DND-41 (cell line): ENCODE measurements around the gene DDX31.

Source experiments
- ATAC-seq: fragments of 200-7000 bp; cut with Tn5 transposase; 3 replicates; pipeline ENCODE4 v1.9.1; 2021; ENCODE audit warnings: low read depth; ENCODE audit not compliant: insufficient read depth
- DNase-seq: peaks from one replicate; pipeline ENCODE4 v3.0.0-alpha.2; 2020
- H2AFZ ChIP-seq: 2 replicates; pipeline ENCODE4 v1.6.0; 2012; ENCODE audit warnings: low read depth, low read length
- H3K27ac ChIP-seq: 2 replicates; pipeline ENCODE4 v1.5.1; 2012; ENCODE audit warnings: low read length, inconsistent platforms
- H3K27me3 ChIP-seq: fragments of 200-600 bp; sonication (generic); 2 replicates; pipeline ENCODE4 v1.6.0; 2012; ENCODE audit warnings: low read length, mild to moderate bottlenecking, inconsistent platforms; ENCODE audit not compliant: insufficient read depth, poor library complexity
- H3K36me3 ChIP-seq: 2 replicates; pipeline ENCODE4 v1.5.1; 2012; ENCODE audit warnings: low read length, inconsistent platforms; ENCODE audit not compliant: insufficient read depth
- H3K4me1 ChIP-seq: 2 replicates; pipeline ENCODE4 v1.5.1; 2012; ENCODE audit warnings: mild to moderate bottlenecking, low read length; ENCODE audit not compliant: insufficient read depth
- H3K4me2 ChIP-seq: 2 replicates; pipeline ENCODE4 v1.6.0; 2012; ENCODE audit warnings: mild to moderate bottlenecking, moderate library complexity, low read length, inconsistent platforms; ENCODE audit not compliant: insufficient read depth
- H3K4me3 ChIP-seq, 2 experiments: fragments of 200-600 bp in 1 of 2; shearing (Covaris generic) in 1 of 2; 2 replicates each; pipeline ENCODE4 v1.5.1; 2012 to 2016; ENCODE audit warnings: inconsistent platforms in 2 of 2, low read length in 2 of 2, mild to moderate bottlenecking in 2 of 2, low read depth in 1 of 2, moderate library complexity in 1 of 2
- H3K79me2 ChIP-seq: 2 replicates; pipeline ENCODE4 v1.6.0; 2012; ENCODE audit warnings: low read length, inconsistent platforms; ENCODE audit not compliant: insufficient read depth
- H3K9ac ChIP-seq: 2 replicates; pipeline ENCODE4 v1.6.0; 2012; ENCODE audit warnings: low read depth, mild to moderate bottlenecking, inconsistent platforms, low read length, moderate library complexity
- H3K9me3 ChIP-seq: 2 replicates; pipeline ENCODE4 v1.5.1; 2012; ENCODE audit warnings: low read length, moderate library complexity, mild to moderate bottlenecking, inconsistent platforms; ENCODE audit not compliant: insufficient read depth, severe bottlenecking
- H4K20me1 ChIP-seq: 2 replicates; pipeline ENCODE4 v1.6.0; 2012; ENCODE audit warnings: low read length; ENCODE audit not compliant: insufficient read depth
- EZH2 ChIP-seq: IDR thresholded peaks from 3 replicates; pipeline ENCODE4 v1.6.1; 2012; ENCODE audit warnings: borderline replicate concordance, low read depth, mild to moderate bottlenecking, moderate library complexity, low read length, inconsistent platforms; ENCODE audit not compliant: severe bottlenecking
- TF ChIP-seq, protein P1 (sequence below): IDR thresholded peaks from 2 replicates; pipeline ENCODE4 v1.5.1; 2012; ENCODE audit warnings: borderline replicate concordance, low read length, moderate library complexity, mild to moderate bottlenecking; ENCODE audit not compliant: poor library complexity, severe bottlenecking; ENCODE audit errors: extremely low read depth

DDX31 gene

DNA sequence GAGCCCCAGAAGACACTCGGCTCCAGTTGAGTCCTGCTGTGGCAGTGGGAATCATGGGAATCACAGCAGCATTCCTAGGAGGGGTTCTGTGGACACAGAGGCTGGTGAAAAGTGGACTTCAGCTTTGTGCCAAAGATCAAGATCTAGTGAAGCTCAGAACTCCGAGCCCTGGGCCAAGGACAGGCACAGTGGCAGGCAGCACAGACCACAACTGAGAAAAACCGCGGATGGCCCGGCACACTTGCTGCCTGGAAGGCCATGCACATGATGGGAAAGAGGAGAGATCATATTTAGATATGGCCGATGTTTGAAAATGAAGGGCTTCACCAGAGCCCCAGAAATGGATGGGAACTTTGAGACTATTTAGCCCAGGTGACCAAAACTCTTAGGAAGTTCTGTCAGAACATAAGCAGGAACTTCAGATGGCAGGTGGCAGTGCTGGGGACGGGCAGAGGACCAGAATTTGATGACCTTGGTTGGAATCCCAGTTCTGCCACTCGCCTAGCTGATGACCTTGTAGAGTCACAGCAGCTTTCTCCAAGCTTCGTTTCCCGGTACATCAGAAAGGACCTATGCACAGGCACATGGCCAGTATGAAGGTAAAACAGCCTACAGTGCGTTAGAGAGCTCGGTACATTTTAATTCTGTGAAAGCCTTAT is 69.3 kb downstream of the DDX31 start:
- H3K4me1 ChIP-seq = no peaks in the 10 kb centered on the region
- no peak for ATAC-seq
- no peak for DNase-seq
- no peak overlapping the region for H3K4me2 ChIP-seq
- H3K27ac ChIP-seq = no peak overlapping the region
- H4K20me1 ChIP-seq = peaks cover 18% of the 10 kb centered on the region
- H3K36me3 ChIP-seq = peaks cover 70% of the 10 kb centered on the region
- no peaks in the 10 kb centered on the region for H3K79me2 ChIP-seq
- H3K9ac ChIP-seq = no peak overlapping the region
- TF ChIP-seq, protein P1, sequence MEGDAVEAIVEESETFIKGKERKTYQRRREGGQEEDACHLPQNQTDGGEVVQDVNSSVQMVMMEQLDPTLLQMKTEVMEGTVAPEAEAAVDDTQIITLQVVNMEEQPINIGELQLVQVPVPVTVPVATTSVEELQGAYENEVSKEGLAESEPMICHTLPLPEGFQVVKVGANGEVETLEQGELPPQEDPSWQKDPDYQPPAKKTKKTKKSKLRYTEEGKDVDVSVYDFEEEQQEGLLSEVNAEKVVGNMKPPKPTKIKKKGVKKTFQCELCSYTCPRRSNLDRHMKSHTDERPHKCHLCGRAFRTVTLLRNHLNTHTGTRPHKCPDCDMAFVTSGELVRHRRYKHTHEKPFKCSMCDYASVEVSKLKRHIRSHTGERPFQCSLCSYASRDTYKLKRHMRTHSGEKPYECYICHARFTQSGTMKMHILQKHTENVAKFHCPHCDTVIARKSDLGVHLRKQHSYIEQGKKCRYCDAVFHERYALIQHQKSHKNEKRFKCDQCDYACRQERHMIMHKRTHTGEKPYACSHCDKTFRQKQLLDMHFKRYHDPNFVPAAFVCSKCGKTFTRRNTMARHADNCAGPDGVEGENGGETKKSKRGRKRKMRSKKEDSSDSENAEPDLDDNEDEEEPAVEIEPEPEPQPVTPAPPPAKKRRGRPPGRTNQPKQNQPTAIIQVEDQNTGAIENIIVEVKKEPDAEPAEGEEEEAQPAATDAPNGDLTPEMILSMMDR = no peak
- no peak for TF ChIP-seq EZH2
- H3K9me3 ChIP-seq = no peaks in the 10 kb centered on the region
- no peak overlapping the region for H3K4me3 ChIP-seq
- no peaks in the 10 kb centered on the region for H3K27me3 ChIP-seq
- no peak overlapping the region for H2AFZ ChIP-seq

DNA sequence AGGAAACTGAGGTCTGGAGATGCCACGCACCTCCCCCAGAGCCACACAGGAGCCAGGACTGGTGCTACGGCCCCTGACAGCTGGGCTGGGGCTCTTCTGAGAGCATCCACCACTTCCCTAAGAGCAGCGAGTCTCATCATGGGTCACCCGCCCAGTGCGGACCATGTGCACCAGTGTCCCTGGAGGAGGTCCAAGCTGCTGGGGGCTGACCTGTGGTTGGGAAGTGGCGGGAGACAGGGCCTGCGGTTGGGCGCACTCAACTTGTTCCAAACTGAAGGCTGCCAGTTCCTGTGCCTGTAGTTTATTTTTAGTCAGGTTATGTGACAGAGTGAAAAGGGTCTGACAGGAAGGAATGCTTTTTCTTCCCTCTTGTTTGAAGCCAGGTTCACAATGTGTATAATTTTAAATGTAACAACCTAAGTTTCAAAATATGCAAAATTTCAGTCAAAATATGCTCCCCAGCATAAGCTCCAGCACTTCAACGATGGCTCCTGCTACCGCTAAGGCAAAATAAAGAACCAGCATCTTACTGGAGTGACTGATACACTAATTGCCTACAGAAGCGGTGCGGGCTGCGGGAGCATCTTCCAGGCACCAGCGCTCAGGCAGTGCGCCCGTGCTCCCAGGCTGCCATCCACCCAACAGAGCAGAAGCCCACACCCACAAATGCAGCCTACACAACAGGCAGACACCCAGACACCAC is 72.6 kb downstream of the DDX31 start:
- H3K36me3 ChIP-seq = peaks cover 61% of the 10 kb centered on the region
- no peak for DNase-seq

DNA sequence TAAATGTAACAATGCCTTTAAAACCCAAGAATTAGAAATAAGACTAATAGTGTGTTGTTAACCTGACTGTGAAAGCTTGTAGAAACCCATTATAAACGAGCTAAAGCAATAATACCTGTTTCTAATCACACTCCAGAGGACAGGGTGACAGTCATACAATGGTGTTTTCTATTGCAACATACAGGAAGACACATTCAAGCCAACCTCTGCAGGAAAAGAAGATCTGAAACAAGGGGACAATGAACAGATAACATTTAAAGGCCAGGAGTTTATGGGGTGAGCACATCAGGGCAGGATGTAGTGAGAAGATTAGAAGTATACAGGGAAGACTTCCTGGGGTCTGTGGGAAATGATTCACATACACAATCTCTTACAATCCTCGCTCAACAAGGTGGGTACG is 73.6 kb downstream of the DDX31 start:
- H4K20me1 ChIP-seq = peaks cover 13% of the 10 kb centered on the region; the same call in 1 of the 2 replicates
- TF ChIP-seq EZH2 = no peak
- TF ChIP-seq, protein P1 = no peak
- peaks cover 57% of the 10 kb centered on the region for H3K36me3 ChIP-seq

More for the DNA sequence above, 72.6 kb downstream of the DDX31 start:
- Histone ChIP-seq H3K4me2 (no peak overlapping the region), H3K27ac (no peak overlapping the region), H3K4me1 (no peaks in the 10 kb centered on the region), H4K20me1 (peaks cover 17% of the 10 kb centered on the region; the same call in 1 of the 2 replicates), H3K4me3 (no peak overlapping the region), H3K27me3 (no peaks in the 10 kb centered on the region), H3K79me2 (no peaks in the 10 kb centered on the region), H3K9ac (no peak overlapping the region), H2AFZ (no peak overlapping the region), H3K9me3 (no peaks in the 10 kb centered on the region)
- no peak for ATAC-seq
- TF ChIP-seq, protein P1 = no peak
- no peak for TF ChIP-seq EZH2

More for the DNA sequence above, 73.6 kb downstream of the DDX31 start:
- Histone ChIP-seq H2AFZ (no peak overlapping the region), H3K79me2 (no peaks in the 10 kb centered on the region), H3K27me3 (no peaks in the 10 kb centered on the region), H3K4me2 (no peak overlapping the region), H3K9me3 (no peaks in the 10 kb centered on the region), H3K9ac (no peak overlapping the region), H3K4me3 (no peak overlapping the region), H3K27ac (no peak overlapping the region), H3K4me1 (no peaks in the 10 kb centered on the region)
- DNase-seq = no peak
- no peak for ATAC-seq
